Activated CD4-positive, alpha-beta memory T cell treated with anti-CD3 and anti-CD28 coated beads, Interleukin-2, amount 10 ng/mL, durations not matched to agents 7 days and 5 days (primary cell): Measurements from ENCODE around the gene HTRA1. TPM values are rescaled to one million over a fixed set of nuclear protein-coding genes. Genes with fewer than 3 reads are reported as not detected.

Experiments
- CTCF ChIA-PET: fragments of 350-600 bp; sonication (Branson Sonifier 250); formaldehyde crosslinking; loops from one replicate; lab custom pipeline; 2021; ENCODE audit warnings: antibody characterized with exemption, inconsistent platforms; lab: Charles Lee
- POLR2A ChIA-PET: fragments of 350-600 bp; sonication (Branson Sonifier 250); formaldehyde crosslinking; loops from one replicate; lab custom pipeline; 2021; ENCODE audit warnings: antibody characterized with exemption; lab: Charles Lee
- DNase-seq: peaks from one replicate; pipeline ENCODE4 v3.0.0-alpha.2; 2020
- H3K27ac Mint-ChIP-seq: one replicate; pipeline ENCODE4 v1.8.0; 2021; ENCODE audit warnings: mild to moderate bottlenecking, mixed read lengths
- H3K27me3 Mint-ChIP-seq: one replicate; pipeline ENCODE4 v1.8.0; 2021; ENCODE audit warnings: mixed read lengths
- H3K36me3 Mint-ChIP-seq: one replicate; pipeline ENCODE4 v1.8.0; 2021; ENCODE audit warnings: low read depth, mixed read lengths
- H3K4me1 Mint-ChIP-seq: one replicate; pipeline ENCODE4 v1.8.0; 2021; ENCODE audit warnings: mixed read lengths
- H3K4me3 Mint-ChIP-seq: one replicate; pipeline ENCODE4 v1.8.0; 2021; ENCODE audit warnings: mild to moderate bottlenecking, mixed read lengths
- H3K9me3 Mint-ChIP-seq: one replicate; pipeline ENCODE4 v1.8.0; 2021; ENCODE audit warnings: mixed read lengths
- total RNA-seq, 2 experiments: library from RNA; stranded (reverse); gene quantifications; one replicate each; pipeline ENCODE4 v1.2.3, GENCODE V29; 2021

Gene HTRA1
- total RNA-seq: not detected

- ChIA-PET CTCF (no interaction called here), POLR2A (no interaction called here)
- H3K27me3 Mint-ChIP-seq: peaks cover 70% of the 10 kb centered on the region
- H3K9me3 Mint-ChIP-seq: no peaks in the 10 kb centered on the region
- H3K27ac Mint-ChIP-seq: no peak within 1 kb of the TSS
- H3K4me3 Mint-ChIP-seq: peak within 1 kb of the TSS; percentile 52
- peaks cover 6% of the 10 kb centered on the region for H3K4me1 Mint-ChIP-seq
- DNase-seq: no peak
- H3K36me3 Mint-ChIP-seq: no peaks in the 10 kb centered on the region
Measured at GRCh38 chr10:122461367-122461728, at the start of gene HTRA1. TSS of gene HTRA1 (plus strand) at chr10:122461553. CDS start at chr10:122461653, 100 bp downstream.

DNA sequence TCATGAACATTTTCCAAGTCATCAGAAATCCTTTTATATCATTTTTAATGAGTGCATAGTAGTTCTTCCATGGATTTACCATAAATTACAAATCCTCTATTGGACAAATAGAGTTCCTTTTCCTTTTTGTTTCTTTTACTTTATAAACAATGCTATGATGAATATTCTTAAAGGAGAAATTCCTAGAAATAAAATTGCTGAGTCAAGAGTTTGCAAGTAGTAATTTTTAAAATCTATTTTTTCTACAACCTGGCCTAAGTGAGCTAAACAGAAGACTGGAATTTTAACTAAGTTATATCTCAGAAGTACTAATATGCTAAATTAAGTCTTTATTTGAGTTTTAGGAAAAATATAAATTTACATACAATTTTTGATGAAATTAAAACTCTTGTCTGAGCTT lies 48.0 kb upstream of the HTRA1 start:
- Mint-ChIP-seq H3K4me3 (no peak overlapping the region), H3K4me1 (peaks cover 23% of the 10 kb centered on the region), H3K36me3 (peaks cover 22% of the 10 kb centered on the region), H3K27ac (no peak overlapping the region), H3K27me3 (no peaks in the 10 kb centered on the region), H3K9me3 (no peaks in the 10 kb centered on the region)
- CTCF ChIA-PET: interaction anchor here (1.3 kb wide), 1 partner anchor 21 kb away, joined by 4 read pairs; no protein-coding TSS in a partner anchor
- POLR2A ChIA-PET: interaction anchor here (0.7 kb wide), 1 partner anchor 10 kb away, joined by 3 read pairs; no protein-coding TSS in a partner anchor
- DNase-seq: no peak

- no peak overlapping the region for H3K27ac Mint-ChIP-seq
- no peak for DNase-seq
- POLR2A ChIA-PET: no interaction called here
- H3K4me1 Mint-ChIP-seq: peaks cover 50% of the 10 kb centered on the region
- no peaks in the 10 kb centered on the region for H3K9me3 Mint-ChIP-seq
- CTCF ChIA-PET: interaction anchor here (0.7 to 1.2 kb wide), 2 partner anchors 16 to 119 kb away, joined by 3 read pairs; no protein-coding TSS in a partner anchor
- H3K27me3 Mint-ChIP-seq: no peaks in the 10 kb centered on the region
- H3K4me3 Mint-ChIP-seq: no peak overlapping the region
- H3K36me3 Mint-ChIP-seq: peaks cover 22% of the 10 kb centered on the region
Measured at GRCh38 chr10:122417667-122418066, 43.7 kb upstream of the HTRA1 start.

- H3K4me3 Mint-ChIP-seq: no peak overlapping the region
- peaks cover 21% of the 10 kb centered on the region for H3K36me3 Mint-ChIP-seq
- ChIA-PET POLR2A (no interaction called here), CTCF (interaction anchor here (0.8 to 2.0 kb wide), 5 partner anchors 15 to 139 kb away, joined by 3 to 8 read pairs (median 4); partner anchors contain the start of gene PLEKHA1)
- H3K9me3 Mint-ChIP-seq: no peaks in the 10 kb centered on the region
- no peak overlapping the region for H3K27ac Mint-ChIP-seq
- no peaks in the 10 kb centered on the region for H3K27me3 Mint-ChIP-seq
- DNase-seq: no peak
- peaks cover 50% of the 10 kb centered on the region for H3K4me1 Mint-ChIP-seq
Measured at GRCh38 chr10:122419016-122419415, 42.3 kb upstream of the HTRA1 start.

DNA sequence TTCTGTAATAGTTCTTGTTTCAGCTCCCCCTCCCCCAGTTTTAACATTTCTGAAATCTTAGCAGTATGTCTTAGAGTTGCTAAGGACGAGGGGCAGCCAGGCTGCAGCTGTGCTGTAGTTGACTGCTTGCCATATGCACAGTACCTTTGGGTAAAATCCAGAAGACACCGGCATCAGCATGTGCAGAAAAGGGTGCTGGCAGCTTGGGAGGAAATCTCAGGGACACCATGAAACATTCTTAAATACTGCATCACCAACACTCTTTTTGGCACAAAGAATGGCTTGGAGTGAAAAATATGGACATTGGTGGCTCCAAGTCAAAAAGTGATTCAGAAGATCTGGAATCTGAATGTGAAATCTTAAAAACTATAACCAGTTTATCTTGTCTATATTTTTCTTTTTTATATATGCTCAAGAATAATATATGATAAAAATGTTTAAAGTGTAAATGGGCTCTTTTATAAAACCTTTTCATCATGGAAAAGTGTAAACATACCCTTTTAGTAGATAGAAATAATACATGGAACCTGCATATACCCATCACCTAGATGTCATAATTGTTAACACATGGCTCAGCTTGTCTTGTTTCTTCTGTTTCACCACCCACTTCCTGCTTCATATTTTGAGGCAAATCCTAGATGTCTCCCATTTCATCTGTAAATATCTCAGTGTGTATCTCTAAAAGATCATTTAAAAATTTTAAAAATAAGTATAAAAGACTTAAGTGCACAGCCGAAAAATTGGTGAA lies 41.3 kb upstream of the HTRA1 start:
- Mint-ChIP-seq H3K27me3 (no peaks in the 10 kb centered on the region), H3K4me3 (no peak overlapping the region), H3K4me1 (peaks cover 50% of the 10 kb centered on the region), H3K9me3 (no peaks in the 10 kb centered on the region), H3K36me3 (peaks cover 16% of the 10 kb centered on the region), H3K27ac (no peak overlapping the region)
- ChIA-PET POLR2A (interaction anchor here (1.4 kb wide), 1 partner anchor 15 kb away, joined by 3 read pairs; no protein-coding TSS in a partner anchor), CTCF (interaction anchor here (1.3 to 2.0 kb wide), 2 partner anchors 15 to 121 kb away, joined by 5 to 8 read pairs; no protein-coding TSS in a partner anchor)
- no peak for DNase-seq

GRCh38 chr10:122420624-122421007 lies 40.7 kb upstream of the HTRA1 start:
- POLR2A ChIA-PET: interaction anchor here (1.4 kb wide), 1 partner anchor 14 kb away, joined by 3 read pairs; no protein-coding TSS in a partner anchor
- peaks cover 50% of the 10 kb centered on the region for H3K4me1 Mint-ChIP-seq
- H3K36me3 Mint-ChIP-seq: peaks cover 16% of the 10 kb centered on the region
- no peak for DNase-seq
- CTCF ChIA-PET: no interaction called here
- no peak overlapping the region for H3K27ac Mint-ChIP-seq
- no peak overlapping the region for H3K4me3 Mint-ChIP-seq
- H3K9me3 Mint-ChIP-seq: no peaks in the 10 kb centered on the region
- H3K27me3 Mint-ChIP-seq: no peaks in the 10 kb centered on the region

DNA sequence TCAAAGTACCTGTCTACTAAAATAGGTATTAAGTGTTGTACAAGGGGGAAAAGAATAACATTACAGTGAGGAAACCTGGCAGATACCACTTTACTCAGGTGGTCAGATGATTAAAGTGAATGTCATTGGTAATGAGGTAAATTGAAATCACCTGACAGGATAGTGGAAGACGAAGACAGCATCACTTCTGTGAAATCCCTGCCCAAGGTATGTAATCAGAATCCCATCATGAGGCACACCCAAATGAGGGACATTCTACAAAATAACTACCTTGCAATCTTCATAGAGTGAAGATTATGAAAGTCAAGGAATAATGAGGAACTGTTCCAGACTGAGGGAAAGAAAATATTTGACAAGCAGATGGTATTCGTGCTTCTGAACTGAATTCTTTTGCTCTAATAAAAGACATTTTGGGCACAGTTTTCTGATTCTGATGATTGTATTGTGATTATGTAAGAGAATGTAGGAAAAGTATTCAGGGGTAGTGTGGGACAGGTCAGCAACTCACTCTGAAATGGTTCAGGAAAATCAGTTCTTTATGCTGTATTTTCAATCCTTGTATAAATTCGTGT lies 40.2 kb upstream of the HTRA1 start:
- Mint-ChIP-seq H3K27me3 (no peaks in the 10 kb centered on the region), H3K27ac (no peak overlapping the region), H3K36me3 (peaks cover 12% of the 10 kb centered on the region), H3K4me1 (peaks cover 45% of the 10 kb centered on the region), H3K4me3 (no peak overlapping the region), H3K9me3 (no peaks in the 10 kb centered on the region)
- POLR2A ChIA-PET: no interaction called here
- no peak for DNase-seq
- CTCF ChIA-PET: interaction anchor here (1.9 kb wide), 1 partner anchor 14 kb away, joined by 7 read pairs; no protein-coding TSS in a partner anchor

DNA sequence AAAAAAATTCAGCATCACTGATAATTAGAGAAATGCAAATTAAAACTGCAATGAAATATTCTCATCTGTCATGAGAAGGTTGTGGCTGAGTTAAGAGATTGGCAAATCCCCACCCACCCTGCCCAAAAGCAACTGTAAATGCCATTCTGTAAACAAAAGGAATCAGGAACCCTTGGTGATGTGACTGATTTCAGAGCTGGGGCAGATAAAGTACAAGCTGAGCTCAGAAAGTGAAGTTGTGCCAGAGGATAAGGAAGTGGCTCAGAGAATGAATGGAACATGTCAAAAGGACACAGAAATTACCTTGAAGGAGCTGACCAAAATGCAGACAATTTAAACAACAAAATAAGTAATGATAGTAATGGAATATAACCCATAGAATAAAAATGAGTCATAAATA lies 39.6 kb upstream of the HTRA1 start:
- CTCF ChIA-PET: interaction anchor here (1.7 to 1.9 kb wide), 2 partner anchors 13 to 123 kb away, joined by 4 to 7 read pairs; no protein-coding TSS in a partner anchor
- POLR2A ChIA-PET: interaction anchor here (0.8 to 2.3 kb wide), 2 partner anchors 47 to 120 kb away, joined by 3 to 6 read pairs; partner anchors contain the start of gene PLEKHA1
- DNase-seq: no peak
- peaks cover 40% of the 10 kb centered on the region for H3K4me1 Mint-ChIP-seq
- H3K9me3 Mint-ChIP-seq: no peaks in the 10 kb centered on the region
- H3K27me3 Mint-ChIP-seq: no peaks in the 10 kb centered on the region
- peaks cover 10% of the 10 kb centered on the region for H3K36me3 Mint-ChIP-seq
- H3K27ac Mint-ChIP-seq: peak overlapping the region; percentile 33
- no peak overlapping the region for H3K4me3 Mint-ChIP-seq

GRCh38 chr10:122422266-122422989 lies 38.9 kb upstream of the HTRA1 start:
- Mint-ChIP-seq H3K4me3 (no peak overlapping the region), H3K27me3 (no peaks in the 10 kb centered on the region), H3K9me3 (no peaks in the 10 kb centered on the region), H3K4me1 (peaks cover 38% of the 10 kb centered on the region), H3K27ac (peak overlapping the region; percentile 33), H3K36me3 (peaks cover 4% of the 10 kb centered on the region)
- peak; percentile 30 for DNase-seq
- POLR2A ChIA-PET: interaction anchor here (0.8 to 2.3 kb wide), 2 partner anchors 48 to 121 kb away, joined by 3 to 6 read pairs; partner anchors contain the start of gene PLEKHA1
- CTCF ChIA-PET: interaction anchor here (1.7 to 1.9 kb wide), 2 partner anchors 13 to 124 kb away, joined by 4 to 7 read pairs; no protein-coding TSS in a partner anchor

- ChIA-PET POLR2A (interaction anchor here (2.3 kb wide), 1 partner anchor 50 kb away, joined by 6 read pairs; the partner anchor contains the start of gene PLEKHA1), CTCF (interaction anchor here (0.7 to 1.9 kb wide), 3 partner anchors 11 to 156 kb away, joined by 3 to 9 read pairs (median 8); no protein-coding TSS in a partner anchor)
- no peaks in the 10 kb centered on the region for H3K27me3 Mint-ChIP-seq
- H3K4me1 Mint-ChIP-seq: peaks cover 32% of the 10 kb centered on the region
- no peak overlapping the region for H3K27ac Mint-ChIP-seq
- H3K4me3 Mint-ChIP-seq: no peak overlapping the region
- H3K9me3 Mint-ChIP-seq: no peaks in the 10 kb centered on the region
- no peaks in the 10 kb centered on the region for H3K36me3 Mint-ChIP-seq
- no peak for DNase-seq
Measured at GRCh38 chr10:122424059-122424458, 37.3 kb upstream of the HTRA1 start.

- ChIA-PET POLR2A (no interaction called here), CTCF (no interaction called here)
- DNase-seq: no peak
- Mint-ChIP-seq H3K4me3 (no peak overlapping the region), H3K4me1 (peaks cover 13% of the 10 kb centered on the region), H3K27ac (no peak overlapping the region), H3K9me3 (no peaks in the 10 kb centered on the region), H3K27me3 (no peaks in the 10 kb centered on the region), H3K36me3 (no peaks in the 10 kb centered on the region)
Measured at GRCh38 chr10:122426829-122427228, 34.5 kb upstream of the HTRA1 start.

DNA sequence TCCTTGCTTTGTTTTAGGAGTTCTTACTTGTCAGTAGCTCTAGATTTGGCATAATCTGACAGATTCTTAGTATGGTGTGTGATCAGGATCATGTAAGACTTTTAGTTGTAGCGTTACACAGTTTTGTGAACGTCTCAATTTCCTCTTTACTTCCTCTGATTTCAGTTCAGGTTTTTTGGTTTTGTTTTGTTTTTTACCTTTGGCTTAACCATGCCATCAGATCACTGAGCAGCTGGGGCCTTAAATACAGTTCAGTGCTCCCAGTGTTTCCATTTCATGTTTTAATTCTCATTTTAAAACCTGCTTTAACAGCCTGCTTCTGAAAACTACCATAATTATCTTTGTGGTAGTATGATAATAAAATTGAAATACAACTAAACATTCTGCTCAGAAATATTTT lies 34.1 kb upstream of the HTRA1 start:
- CTCF ChIA-PET: no interaction called here
- no peaks in the 10 kb centered on the region for H3K27me3 Mint-ChIP-seq
- no peaks in the 10 kb centered on the region for H3K36me3 Mint-ChIP-seq
- no peak for DNase-seq
- peaks cover 9% of the 10 kb centered on the region for H3K4me1 Mint-ChIP-seq
- no peaks in the 10 kb centered on the region for H3K9me3 Mint-ChIP-seq
- no peak overlapping the region for H3K4me3 Mint-ChIP-seq
- H3K27ac Mint-ChIP-seq: no peak overlapping the region
- POLR2A ChIA-PET: no interaction called here
